Neural cell (in vitro differentiated cells): ENCODE data around the gene RASL12. TPM values are rescaled to one million over a fixed set of nuclear protein-coding genes. Genes with fewer than 3 reads are reported as not detected.

ENCODE experiments used
- H2AFZ ChIP-seq: fragments of 200-600, 300-800 bp; sonication (generic), shearing (Covaris generic); 2 replicates; pipeline ENCODE4 v1.6.0; 2014; ENCODE audit warnings: low read depth, mild to moderate bottlenecking, antibody characterized with exemption, low read length, moderate library complexity
- H3F3A ChIP-seq: fragments of 200-600 bp; shearing (Covaris generic); 2 replicates; pipeline ENCODE4 v1.6.1; 2016; ENCODE audit warnings: mild to moderate bottlenecking, moderate library complexity, mixed read lengths, antibody characterized with exemption, low read length; ENCODE audit not compliant: insufficient read depth, poor library complexity, severe bottlenecking
- H3K27ac ChIP-seq: fragments of 200-600, 300-800 bp; sonication (generic), shearing (Covaris generic); 2 replicates; pipeline ENCODE4 v1.5.1; 2014; ENCODE audit warnings: mild to moderate bottlenecking, low read length, moderate library complexity
- H3K27me3 ChIP-seq: fragments of 300-800, 200-600 bp; sonication (generic), shearing (Covaris generic); 2 replicates; pipeline ENCODE4 v1.6.0; 2014; ENCODE audit warnings: mild to moderate bottlenecking, low read depth, low read length, moderate library complexity; ENCODE audit not compliant: insufficient read depth
- H3K36me3 ChIP-seq: fragments of 300-800, 200-600 bp; sonication (generic), shearing (Covaris generic); 2 replicates; pipeline ENCODE4 v1.5.1; 2014; ENCODE audit warnings: mild to moderate bottlenecking, antibody characterized with exemption, low read length, moderate library complexity; ENCODE audit not compliant: insufficient read depth
- H3K4me2 ChIP-seq: fragments of 300-800, 200-600 bp; sonication (generic), shearing (Covaris generic); 2 replicates; pipeline ENCODE4 v1.6.0; 2014; ENCODE audit warnings: mild to moderate bottlenecking, low read length
- H3K4me3 ChIP-seq: fragments of 300-800, 200-600 bp; sonication (generic), shearing (Covaris generic); 2 replicates; pipeline ENCODE4 v1.5.1; 2014; ENCODE audit warnings: mild to moderate bottlenecking, low read length, moderate library complexity
- H3K79me2 ChIP-seq: fragments of 200-600 bp; shearing (Covaris generic); replicated peaks from 2 replicates; pipeline ENCODE4 v1.6.0; 2014; ENCODE audit warnings: mild to moderate bottlenecking, low read length, moderate library complexity; ENCODE audit not compliant: insufficient read depth
- H3K9ac ChIP-seq: fragments of 300-800, 200-600 bp; sonication (generic), shearing (Covaris generic); 2 replicates; pipeline ENCODE4 v1.6.1; 2016; ENCODE audit warnings: mild to moderate bottlenecking, low read length, mixed read lengths
- H3K9me2 ChIP-seq: fragments of 200-600 bp; shearing (Covaris generic); 2 replicates; pipeline ENCODE4 v1.6.1; 2016; ENCODE audit warnings: mild to moderate bottlenecking, low read length, mixed read lengths; ENCODE audit not compliant: insufficient read depth
- H3K9me3 ChIP-seq: fragments of 200-600, 300-800 bp; sonication (generic), shearing (Covaris generic); 2 replicates; pipeline ENCODE4 v1.6.1; 2016; ENCODE audit warnings: mild to moderate bottlenecking, mixed run types, low read length, moderate library complexity, mixed read lengths
- H4K20me1 ChIP-seq: fragments of 200-600 bp; shearing (Covaris generic); 2 replicates; pipeline ENCODE4 v1.6.1; 2016; ENCODE audit warnings: mild to moderate bottlenecking, mixed run types; ENCODE audit not compliant: insufficient read depth
- EP300 ChIP-seq: fragments of 450-650 bp; conservative IDR thresholded peaks from 2 replicates; pipeline ENCODE4 v1.6.1; 2014; ENCODE audit warnings: antibody characterized with exemption, mild to moderate bottlenecking, moderate library complexity; ENCODE audit not compliant: poor library complexity, severe bottlenecking
- EZH2 ChIP-seq: fragments of 200-600, 300-800 bp; shearing (Covaris generic), sonication (generic); IDR thresholded peaks from 2 replicates; pipeline ENCODE4 v1.6.1; 2014; ENCODE audit warnings: antibody characterized with exemption, low read length, borderline replicate concordance, mild to moderate bottlenecking; ENCODE audit not compliant: insufficient read depth, poor library complexity, severe bottlenecking
- MXI1 ChIP-seq: fragments of 450-650 bp; conservative IDR thresholded peaks from 2 replicates; pipeline ENCODE4 v1.6.1; 2014; ENCODE audit warnings: antibody characterized with exemption, mild to moderate bottlenecking; ENCODE audit not compliant: poor library complexity, severe bottlenecking
- POLR2AphosphoS5 ChIP-seq: IDR thresholded peaks from 2 replicates; pipeline ENCODE4 v1.6.1; 2012
- RAD21 ChIP-seq: fragments of 450-650 bp; conservative IDR thresholded peaks from 2 replicates; pipeline ENCODE4 v1.6.1; 2014; ENCODE audit warnings: antibody characterized with exemption, mild to moderate bottlenecking, moderate library complexity
- SMC3 ChIP-seq: fragments of 450-650 bp; conservative IDR thresholded peaks from 2 replicates; pipeline ENCODE4 v1.6.1; 2014; ENCODE audit warnings: antibody characterized with exemption, mild to moderate bottlenecking, moderate library complexity; ENCODE audit not compliant: poor library complexity
- TAF1 ChIP-seq: IDR thresholded peaks from 2 replicates; pipeline ENCODE4 v1.6.1; 2012; ENCODE audit warnings: low read depth
- polyA plus RNA-seq: library from polyadenylated mRNA; depleted of rRNA; stranded (reverse); fragments of >200 nt; gene quantifications from 2 replicates; pipeline ENCODE4 v1.2.3, GENCODE V29; 2014
- TF ChIP-seq, protein P1 (sequence below): fragments of 450-650 bp; IDR thresholded peaks from 2 replicates; pipeline ENCODE4 v1.5.1; 2014; ENCODE audit warnings: antibody characterized with exemption, mild to moderate bottlenecking, moderate library complexity; ENCODE audit not compliant: poor library complexity, severe bottlenecking
- TF ChIP-seq, protein P2 (sequence below): IDR thresholded peaks from 2 replicates; pipeline ENCODE4 v1.6.1; 2012; ENCODE audit warnings: borderline replicate concordance

The RASL12 gene
- polyA plus RNA-seq, 1 donor from 2014 or later = not detected

DNA sequence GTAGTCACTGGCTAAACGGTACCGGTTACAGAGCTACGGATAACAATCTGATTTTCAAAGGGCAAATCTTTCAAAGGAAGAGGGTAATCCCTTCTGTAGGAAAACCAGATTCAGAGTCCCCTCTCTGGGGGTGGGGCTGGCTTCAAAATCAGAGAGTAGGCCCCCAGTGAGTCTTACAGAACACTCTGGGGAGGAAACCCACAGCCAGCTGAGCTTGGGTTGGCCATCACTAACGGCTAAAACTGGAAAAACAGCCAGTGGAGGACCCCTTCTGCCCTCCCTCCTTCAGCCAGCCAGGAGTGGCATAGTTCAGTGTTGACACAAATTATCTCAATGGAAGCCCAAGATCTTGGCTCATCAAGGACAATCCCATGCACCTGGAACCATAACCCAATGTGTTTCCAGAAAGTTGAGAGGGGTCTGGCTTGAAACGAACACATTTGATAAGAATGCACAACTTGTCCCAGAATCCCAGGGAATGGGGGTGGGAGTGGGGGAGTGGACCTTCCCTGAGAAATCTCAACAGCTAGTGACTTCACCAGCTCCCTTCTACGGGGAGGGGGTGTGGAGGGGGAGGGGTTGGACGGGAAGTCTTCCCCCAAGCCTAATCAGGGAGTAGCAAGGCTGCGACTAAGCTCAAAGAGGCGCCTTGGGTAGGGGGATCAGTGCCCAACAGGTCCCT, 1.0 kb downstream of the RASL12 start:
- H3K27ac ChIP-seq = no peak overlapping the region
- no peak overlapping the region for H3K4me2 ChIP-seq
- H3K9me3 ChIP-seq = no peaks in the 10 kb centered on the region
- H2AFZ ChIP-seq = no peak overlapping the region
- TF ChIP-seq EP300 = no peak
- no peak for TF ChIP-seq SMC3
- no peak for TF ChIP-seq TAF1
- H3F3A ChIP-seq = no peaks in the 10 kb centered on the region
- H3K27me3 ChIP-seq = peaks cover 30% of the 10 kb centered on the region
- H4K20me1 ChIP-seq = no peaks in the 10 kb centered on the region
- H3K4me3 ChIP-seq = no peak overlapping the region
- no peaks in the 10 kb centered on the region for H3K36me3 ChIP-seq
- H3K79me2 ChIP-seq = no peaks in the 10 kb centered on the region
- H3K9ac ChIP-seq = no peak overlapping the region
- no peaks in the 10 kb centered on the region for H3K9me2 ChIP-seq

DNA sequence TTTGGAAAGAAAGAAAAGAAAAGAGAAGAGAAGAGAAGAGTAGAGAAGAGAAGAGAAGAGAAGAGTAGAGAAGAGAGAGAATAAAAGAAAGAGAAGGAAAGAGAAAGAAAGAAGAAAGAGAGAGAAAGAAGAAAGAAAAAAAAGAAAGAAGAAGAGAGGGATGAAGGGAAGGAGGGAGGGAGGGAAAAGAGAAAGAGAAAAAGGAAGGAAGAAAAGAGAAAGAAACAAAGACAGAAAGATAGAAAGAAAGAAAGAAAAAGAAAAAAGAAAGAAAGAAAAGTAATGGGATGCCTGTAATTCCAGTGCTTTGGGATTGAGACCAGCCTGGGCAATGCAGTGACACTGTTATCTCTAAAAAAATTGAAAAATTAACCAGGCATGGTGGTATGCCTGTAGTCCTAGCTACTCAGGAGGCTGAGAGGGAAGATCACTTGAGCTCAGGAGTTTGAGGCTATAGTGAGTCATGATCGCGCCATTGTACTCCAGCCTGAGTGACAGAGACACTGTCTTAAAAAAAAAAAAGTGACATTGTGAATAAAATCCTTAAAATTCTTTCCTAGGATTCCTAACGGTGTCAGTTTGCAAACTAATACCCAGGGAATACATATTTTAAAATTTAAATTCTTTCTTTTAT, 1.7 kb downstream of the RASL12 start:
- no peak overlapping the region for H2AFZ ChIP-seq
- H3K27me3 ChIP-seq = peaks cover 30% of the 10 kb centered on the region
- H3K9me2 ChIP-seq = no peaks in the 10 kb centered on the region
- no peak overlapping the region for H3K4me3 ChIP-seq
- no peaks in the 10 kb centered on the region for H3F3A ChIP-seq
- no peak overlapping the region for H3K4me2 ChIP-seq
- H3K27ac ChIP-seq = no peak overlapping the region
- TF ChIP-seq MXI1 (no peak), SMC3 (no peak), POLR2AphosphoS5 (no peak), EP300 (no peak), TAF1 (no peak), EZH2 (no peak), RAD21 (no peak)
- TF ChIP-seq, protein P1, sequence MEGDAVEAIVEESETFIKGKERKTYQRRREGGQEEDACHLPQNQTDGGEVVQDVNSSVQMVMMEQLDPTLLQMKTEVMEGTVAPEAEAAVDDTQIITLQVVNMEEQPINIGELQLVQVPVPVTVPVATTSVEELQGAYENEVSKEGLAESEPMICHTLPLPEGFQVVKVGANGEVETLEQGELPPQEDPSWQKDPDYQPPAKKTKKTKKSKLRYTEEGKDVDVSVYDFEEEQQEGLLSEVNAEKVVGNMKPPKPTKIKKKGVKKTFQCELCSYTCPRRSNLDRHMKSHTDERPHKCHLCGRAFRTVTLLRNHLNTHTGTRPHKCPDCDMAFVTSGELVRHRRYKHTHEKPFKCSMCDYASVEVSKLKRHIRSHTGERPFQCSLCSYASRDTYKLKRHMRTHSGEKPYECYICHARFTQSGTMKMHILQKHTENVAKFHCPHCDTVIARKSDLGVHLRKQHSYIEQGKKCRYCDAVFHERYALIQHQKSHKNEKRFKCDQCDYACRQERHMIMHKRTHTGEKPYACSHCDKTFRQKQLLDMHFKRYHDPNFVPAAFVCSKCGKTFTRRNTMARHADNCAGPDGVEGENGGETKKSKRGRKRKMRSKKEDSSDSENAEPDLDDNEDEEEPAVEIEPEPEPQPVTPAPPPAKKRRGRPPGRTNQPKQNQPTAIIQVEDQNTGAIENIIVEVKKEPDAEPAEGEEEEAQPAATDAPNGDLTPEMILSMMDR = no peak
- TF ChIP-seq, protein P2, sequence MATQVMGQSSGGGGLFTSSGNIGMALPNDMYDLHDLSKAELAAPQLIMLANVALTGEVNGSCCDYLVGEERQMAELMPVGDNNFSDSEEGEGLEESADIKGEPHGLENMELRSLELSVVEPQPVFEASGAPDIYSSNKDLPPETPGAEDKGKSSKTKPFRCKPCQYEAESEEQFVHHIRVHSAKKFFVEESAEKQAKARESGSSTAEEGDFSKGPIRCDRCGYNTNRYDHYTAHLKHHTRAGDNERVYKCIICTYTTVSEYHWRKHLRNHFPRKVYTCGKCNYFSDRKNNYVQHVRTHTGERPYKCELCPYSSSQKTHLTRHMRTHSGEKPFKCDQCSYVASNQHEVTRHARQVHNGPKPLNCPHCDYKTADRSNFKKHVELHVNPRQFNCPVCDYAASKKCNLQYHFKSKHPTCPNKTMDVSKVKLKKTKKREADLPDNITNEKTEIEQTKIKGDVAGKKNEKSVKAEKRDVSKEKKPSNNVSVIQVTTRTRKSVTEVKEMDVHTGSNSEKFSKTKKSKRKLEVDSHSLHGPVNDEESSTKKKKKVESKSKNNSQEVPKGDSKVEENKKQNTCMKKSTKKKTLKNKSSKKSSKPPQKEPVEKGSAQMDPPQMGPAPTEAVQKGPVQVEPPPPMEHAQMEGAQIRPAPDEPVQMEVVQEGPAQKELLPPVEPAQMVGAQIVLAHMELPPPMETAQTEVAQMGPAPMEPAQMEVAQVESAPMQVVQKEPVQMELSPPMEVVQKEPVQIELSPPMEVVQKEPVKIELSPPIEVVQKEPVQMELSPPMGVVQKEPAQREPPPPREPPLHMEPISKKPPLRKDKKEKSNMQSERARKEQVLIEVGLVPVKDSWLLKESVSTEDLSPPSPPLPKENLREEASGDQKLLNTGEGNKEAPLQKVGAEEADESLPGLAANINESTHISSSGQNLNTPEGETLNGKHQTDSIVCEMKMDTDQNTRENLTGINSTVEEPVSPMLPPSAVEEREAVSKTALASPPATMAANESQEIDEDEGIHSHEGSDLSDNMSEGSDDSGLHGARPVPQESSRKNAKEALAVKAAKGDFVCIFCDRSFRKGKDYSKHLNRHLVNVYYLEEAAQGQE = no peak
- no peaks in the 10 kb centered on the region for H4K20me1 ChIP-seq
- H3K36me3 ChIP-seq = no peaks in the 10 kb centered on the region
- H3K79me2 ChIP-seq = no peaks in the 10 kb centered on the region
- H3K9me3 ChIP-seq = no peaks in the 10 kb centered on the region
- no peak overlapping the region for H3K9ac ChIP-seq
